HG02885 (cell line): ENCODE results near the gene SND1.

Experiments
- ATAC-seq: cut with Tn5 transposase; IDR thresholded peaks from one replicate; pipeline ENCODE4 v1.9.1; 2021; ENCODE audit warnings: mild to moderate bottlenecking; ENCODE audit not compliant: unreplicated experiment, poor library complexity

Gene SND1

DNA sequence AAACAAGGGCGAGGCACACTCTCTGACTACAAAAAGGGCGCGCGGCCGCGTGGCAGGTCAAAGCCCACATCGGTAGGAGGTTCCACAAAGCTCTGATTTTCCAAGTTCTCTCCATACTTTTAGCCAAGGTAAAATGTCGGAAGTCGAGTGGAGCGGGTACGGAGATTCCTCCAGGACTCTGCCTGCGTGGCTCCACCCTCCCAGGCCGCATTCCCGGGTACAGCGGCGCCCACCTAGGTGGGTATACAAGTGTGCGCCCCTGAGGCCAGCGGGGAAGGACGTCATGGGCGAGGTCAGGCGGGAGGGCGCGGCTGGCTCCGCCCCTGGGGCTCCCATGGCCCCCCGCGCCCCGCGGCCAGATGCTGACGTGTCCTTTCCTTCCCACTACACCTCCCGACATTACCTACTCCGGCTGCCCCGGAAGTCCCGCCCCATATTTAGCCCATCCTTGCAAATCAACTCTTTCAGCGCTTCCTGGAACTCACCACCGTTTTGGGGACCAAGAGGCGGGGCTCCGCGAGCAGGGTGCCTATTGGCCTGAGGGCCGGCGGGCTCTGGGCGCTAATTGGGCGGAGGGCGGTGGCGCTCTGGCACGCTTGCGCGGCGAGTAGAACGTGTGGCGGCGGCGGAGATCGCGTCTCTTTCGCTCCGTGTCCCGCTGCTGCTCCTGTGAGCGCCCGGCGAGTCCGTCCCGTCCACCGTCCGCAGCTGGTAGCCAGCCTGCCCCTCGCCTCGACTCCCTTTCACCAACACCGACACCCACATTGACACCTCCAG lies at the start of gene SND1:
TSS of gene SND1 (plus strand) at position 639 of the 777 bp plus-strand sequence. CDS start 180 bp downstream, outside the sequence.
- ATAC-seq, result peak; percentile 92

DNA sequence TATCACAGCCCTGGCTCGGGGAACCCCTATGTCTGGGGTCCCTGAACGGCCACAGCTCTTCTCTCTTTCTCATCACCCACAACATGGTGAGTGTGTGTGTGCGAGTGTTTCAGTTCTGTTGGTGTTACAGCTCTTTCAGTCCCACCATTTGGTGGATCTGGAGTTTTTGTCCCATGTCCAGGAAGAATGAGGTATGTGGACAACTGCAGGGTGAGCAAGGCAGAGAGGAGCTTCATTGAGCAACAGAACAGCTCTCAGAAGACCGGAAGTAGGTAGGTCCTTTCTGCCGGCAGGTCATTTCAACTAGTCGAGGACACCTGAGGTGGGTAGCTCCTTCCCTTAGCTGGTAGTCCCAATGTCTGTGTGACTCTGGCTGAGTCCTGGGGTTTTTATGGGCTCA lies 43.5 kb upstream of the SND1 start:
- no peak for ATAC-seq

DNA sequence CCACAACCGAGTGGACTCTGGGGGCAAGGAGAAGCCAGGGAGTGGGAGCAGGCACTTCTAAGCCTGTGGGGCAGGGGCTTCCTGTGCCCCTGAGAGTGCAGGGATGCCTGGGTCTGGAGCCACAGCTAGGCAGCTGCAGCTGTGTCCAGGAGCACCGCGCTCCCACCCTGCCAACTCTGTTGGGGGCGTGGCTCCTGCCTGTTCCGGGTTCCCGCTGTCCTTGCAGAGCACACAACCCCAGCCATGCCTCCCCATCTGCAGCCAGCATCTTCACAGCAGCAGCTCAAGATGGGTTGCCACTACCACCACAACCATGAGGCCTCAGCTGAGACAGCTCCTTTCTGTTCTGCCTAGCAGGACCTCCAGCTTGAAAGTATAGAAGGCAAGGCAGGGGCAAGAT lies 42.7 kb upstream of the SND1 start:
- no peak for ATAC-seq

DNA sequence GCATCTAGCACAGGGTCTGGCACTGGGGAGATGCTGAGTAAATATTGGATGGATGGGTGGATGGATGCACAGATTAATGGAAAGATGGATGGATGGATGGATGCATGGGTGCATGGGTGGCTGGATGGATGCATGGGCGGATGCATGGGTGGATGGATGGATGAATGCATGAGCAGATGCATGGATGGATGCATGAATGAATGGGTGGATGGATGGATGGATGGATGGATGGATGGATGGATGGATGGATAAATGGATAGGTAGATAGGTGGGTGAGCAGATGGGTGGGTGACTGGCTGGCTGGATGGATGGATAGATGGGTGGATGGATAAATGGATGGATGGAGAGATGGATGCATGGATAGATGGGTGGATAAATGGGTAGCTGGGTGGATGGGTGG lies 39.7 kb upstream of the SND1 start:
- ATAC-seq, result no peak

DNA sequence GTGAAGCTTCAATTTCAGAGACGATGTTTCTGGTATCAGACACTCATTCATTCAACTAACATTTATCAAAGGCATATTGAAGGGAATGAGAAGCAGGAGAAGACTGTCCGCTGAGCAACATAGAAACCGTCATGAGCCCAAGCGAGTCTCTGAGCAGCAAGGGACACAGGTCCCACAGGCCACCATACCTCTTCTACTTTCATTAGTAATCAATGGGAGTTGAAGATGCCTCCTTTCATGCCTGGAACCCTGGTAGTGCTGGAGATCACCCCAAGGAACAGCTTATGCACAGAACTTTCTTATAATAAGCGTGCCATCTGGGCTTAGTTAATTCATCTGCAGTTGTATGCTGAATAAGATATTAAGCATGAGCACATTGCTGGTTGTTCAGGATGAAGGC lies 35.3 kb upstream of the SND1 start:
- no peak for ATAC-seq

DNA sequence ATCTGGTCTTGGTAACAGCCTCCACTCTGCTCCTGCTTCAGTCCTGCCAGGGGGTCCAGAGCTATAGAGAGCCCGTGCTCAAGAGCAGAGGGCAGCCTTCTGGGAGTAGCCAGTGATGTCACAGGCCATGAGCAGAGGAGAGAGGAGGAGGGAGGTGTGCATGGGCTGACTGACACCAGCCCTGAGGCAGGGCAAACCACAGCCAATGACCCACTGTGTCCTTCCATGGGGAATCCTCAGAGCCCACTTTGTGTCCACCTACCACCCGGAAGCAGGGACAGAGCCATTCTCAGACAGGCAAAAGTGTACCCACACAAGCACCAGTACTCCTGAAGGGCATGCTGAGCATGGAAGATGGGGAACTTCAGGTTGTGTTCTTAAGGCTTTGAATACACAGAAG lies 34.0 kb upstream of the SND1 start, which contains the start of gene PAX4:
TSS of gene PAX4 (minus strand) at position 101 of the 400 bp plus-strand sequence. CDS start 2,214 bp downstream, outside the sequence.
- no peak for ATAC-seq

DNA sequence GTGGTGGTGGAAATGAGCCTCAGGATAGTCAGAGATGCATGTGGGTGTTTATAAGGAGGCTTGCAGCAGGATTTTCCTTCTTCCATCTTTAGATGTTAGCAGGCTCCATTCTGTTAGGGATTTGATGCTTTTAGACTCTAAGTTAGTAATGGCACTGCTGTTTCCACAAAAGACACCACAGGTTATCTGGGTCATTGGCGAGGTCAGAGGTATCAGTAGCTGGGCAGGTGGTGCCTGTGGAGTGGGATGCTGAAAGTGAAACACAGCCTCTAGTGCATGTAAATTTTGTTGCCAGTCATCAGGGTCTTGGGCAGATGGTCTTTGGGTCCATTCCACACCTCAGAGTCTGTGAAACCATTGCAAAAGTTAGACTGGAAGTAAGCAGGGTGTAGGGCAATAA lies 33.2 kb upstream of the SND1 start:
- no peak for ATAC-seq

DNA sequence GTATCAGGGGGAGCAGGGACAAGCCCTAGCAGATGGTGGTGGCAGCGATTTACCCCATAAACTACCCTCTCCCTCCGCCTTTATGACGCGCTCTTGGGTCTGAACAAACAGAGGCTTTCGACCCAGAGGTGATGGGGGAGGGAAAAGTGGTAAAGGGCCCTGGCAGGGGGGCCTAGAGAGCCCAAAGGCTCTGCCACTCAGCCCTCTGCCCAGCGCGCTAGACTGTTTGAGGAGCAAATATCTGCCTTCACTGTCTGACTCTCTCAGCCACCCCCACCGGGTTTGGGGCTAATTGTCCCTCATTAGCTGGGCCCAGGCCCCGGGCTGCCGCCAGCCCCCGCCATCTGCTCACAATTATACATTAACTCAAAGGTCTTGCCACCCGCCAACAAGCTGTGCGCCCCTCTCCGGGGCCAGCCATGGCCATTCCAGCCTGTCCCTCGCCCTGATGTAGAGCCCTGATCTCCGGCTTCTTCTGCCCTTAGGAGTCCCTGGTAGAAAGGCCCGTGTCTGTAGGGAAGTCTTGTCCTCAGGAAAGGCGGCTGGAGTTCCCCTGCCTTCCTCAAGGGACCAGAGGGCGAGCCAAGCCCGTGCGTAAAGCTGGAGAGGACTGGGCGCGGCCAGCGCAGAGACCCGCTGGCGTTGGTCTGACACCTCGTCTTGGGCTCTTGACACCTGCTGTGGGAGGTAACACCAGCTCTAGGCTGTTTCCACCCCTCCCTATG lies 32.2 kb upstream of the SND1 start:
- no peak for ATAC-seq

DNA sequence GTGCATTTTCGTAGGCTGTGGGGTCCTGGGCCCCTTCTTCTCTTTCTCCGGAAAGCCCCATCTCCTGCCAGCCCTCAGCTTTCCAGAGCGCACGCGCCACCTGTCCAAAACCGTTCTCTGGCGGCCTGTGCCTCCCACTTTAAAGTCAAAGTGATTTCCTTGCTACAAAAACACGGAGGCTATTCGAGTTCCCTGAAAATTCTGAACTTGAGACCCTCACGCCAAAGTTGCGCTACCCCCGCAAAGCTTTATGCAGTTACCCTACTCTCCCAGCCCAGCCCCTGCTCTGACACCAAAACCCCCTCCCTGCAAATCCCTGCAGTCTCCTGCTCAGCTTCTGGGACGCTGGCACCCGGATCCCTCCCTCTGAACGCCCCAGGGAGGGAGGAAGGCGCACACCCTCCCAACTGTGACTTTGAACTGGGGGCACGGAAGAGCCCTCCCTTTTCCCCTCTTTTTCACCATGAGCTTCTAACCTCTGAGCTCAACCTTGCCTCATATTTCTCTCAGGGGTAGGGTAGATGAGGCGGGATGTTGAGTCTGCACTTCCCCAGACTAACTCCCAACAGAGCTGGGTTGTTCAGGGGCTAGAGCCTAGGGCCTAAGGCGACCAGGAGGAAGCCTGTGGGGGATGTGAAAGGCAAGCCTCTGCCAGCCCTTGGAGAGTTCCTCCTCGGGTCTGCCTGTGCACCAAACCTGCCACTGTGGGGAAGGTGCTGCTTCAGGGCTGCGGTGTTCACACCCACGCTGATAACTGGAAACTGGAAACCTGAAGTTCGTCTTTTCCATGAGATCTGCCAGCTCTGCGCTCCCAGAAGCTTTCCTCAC lies 31.4 kb upstream of the SND1 start:
- no peak for ATAC-seq

DNA sequence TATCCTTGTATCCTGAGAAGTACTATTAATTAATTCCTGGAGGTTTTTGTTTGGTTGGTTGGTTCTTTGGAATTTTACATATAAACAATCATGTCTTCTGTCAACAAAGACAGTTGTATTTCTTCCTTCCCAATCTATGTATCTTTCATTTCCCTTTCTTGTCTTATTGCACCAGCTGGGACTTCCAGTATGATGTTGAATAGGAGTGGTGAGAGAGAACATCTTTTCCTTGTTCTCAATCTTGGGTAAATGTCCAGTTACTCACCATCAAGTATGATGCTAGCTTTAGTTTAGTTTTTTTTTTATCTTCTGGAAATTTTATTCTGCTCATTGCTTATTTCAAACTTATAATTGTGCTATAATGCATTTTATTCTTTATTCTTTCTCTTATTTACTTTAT lies 26.7 kb upstream of the SND1 start:
- no peak for ATAC-seq

DNA sequence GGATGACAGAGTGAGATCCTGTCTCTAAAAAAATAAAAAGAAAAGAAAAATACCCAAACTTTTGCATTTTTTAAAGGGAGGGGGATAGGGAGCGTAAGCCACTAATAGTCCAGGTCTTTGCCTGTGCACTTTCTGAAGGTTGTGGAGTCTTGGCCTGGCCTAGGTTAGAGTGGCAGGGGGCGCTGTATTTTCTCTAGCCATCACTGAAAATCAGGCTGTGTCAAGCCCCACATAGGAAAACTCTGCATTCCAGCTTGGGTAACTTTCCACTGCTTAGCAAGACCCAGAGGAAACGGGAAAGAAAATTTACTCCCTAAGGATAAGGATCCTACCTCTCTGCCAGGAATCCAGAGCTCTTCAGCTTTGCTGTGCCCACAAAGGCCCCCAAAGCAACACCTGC lies 23.5 kb upstream of the SND1 start:
- no peak for ATAC-seq

DNA sequence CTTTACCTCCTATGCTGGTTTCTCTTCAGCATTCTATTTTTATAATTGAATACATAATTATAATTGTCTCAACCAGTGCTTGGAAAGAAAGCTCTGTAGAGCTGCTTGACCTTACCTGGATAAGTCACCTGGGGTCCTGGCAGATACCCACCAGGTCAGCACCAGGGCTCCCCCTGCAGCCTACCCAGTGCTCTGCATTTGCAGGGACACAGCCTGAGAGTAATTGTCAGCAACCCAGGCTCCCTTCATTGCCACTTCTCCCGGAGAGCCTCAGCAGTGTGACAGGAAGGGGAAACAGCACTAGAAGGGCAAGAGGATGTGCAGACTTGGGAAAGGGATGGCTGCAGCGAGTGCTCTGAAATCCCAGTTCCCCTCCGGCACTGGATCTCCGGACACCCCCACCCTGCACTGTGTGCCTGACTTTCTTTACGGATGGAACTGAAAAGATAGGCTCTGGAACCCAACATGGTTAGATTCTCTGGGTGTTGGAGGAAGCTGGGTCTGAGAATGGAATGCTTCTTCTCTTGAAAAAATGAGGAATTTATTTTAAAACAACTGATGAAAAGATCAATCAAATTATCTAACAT lies 22.6 kb upstream of the SND1 start:
- ATAC-seq, result peak; percentile 87

DNA sequence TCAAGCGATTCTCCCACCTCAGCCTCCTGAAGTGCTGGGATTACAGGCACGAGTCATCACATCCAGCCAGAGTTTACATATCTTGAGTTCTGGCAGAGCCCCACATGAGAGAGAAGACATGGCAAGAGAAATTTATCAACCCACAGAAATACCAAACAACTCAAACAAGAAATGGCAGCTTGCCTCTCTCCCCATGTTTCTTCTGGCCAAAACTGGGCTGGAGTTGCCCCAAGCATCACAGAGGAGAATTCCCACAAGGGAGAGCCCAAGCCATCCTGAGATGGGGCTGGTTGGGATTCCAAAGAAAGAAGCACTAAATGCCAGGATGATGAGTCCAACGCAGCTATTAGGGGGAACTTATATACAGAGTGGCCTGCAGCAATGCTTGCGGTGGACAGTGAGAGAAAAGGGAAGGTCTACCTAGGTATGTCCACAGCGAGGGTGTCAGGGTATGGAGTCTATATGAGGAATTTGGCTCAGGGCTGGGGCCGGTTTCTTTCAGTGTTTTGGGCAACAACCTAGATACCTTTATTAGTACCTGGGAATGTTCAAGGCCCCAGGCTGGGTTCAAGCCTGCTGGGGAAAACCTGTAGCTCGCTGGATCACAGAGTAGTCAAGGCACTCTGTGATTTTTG lies 19.6 kb upstream of the SND1 start:
- ATAC-seq, result no peak

DNA sequence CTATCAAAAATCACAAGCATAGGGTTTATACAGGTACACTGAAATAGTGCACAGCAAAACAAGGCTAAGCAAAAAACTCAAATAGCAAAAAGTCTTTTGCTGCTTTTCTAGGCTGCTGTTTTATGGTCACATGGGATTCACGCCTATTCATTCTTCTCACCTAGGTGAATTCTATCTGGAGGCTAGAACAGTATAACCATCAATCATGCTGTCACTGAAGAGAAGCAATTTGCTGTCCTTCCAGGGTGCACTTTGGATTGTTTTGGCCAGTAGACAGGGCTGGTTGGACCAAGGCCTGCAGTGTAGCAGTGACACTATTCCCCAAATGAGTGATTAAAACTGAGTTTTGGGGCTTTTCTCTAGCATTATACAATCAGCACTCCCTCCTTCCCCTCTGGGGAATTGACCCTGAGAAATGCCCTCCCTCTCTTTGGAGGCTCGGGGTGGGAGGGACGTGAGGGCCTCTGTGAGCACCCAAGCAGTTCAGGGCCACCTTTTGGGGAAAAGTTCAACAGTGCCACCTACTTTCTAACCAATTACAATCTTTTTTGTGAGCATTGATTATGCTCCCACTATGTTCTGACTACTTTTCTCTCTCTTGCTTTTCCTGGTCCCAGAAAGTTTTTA lies 16.2 kb upstream of the SND1 start:
- ATAC-seq, result no peak

DNA sequence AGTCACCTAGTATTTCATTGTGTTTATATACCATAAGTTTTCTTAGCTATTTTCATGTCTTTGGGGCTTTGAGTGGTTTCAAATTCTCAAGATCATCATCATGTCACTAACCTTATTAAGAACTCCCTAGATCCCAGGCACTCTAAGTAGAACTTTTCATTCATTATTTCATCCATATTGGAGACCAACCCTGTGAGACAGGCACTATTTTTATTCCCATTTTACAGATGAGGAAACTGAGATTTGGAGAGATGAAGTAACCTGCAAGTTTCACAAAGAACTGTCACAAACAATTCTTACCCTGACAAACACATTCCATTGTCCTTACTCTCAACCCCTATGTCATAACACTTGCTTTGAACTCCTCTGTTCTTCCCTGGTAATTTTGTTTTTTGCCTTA lies 13.8 kb upstream of the SND1 start:
- ATAC-seq, result no peak

DNA sequence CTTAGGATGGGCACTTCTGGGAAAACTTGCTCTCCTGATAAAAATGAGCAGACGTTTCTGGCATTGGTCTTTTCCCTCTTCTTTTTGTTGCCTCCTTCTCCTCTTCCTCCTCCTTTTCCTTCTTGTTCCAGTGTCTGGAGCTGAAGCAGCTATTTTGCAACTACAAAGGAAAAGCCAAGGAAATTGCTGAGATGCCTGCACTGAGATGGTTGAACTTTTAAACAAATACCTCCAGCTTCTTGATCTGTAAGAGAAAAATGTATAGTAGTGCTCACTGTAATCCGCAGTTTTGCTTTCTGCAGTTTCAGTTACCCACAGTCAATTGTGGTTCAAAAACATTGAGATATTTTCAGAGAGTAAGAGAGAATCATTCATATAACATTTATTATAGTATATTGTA lies 7.5 kb upstream of the SND1 start:
- no peak for ATAC-seq

DNA sequence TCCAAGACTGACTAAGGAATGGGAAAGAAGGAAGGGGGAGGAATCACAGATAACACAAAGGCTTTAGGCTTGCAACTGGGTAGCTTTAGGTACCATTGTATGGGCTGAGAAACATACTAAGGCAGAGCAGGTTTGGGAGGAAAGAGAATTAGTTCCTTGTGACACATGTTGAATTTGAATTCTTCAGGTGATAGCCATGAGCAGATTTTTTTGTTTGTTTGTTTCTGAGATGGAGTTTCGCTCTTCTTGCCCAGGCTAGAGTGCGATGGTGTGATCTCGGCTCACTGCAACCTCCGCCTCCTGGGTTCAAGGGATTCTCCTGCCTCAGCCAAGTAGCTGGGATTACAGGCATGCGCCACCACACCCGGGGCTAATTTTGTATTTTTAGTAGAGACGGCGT lies 4.4 kb upstream of the SND1 start:
- no peak for ATAC-seq

DNA sequence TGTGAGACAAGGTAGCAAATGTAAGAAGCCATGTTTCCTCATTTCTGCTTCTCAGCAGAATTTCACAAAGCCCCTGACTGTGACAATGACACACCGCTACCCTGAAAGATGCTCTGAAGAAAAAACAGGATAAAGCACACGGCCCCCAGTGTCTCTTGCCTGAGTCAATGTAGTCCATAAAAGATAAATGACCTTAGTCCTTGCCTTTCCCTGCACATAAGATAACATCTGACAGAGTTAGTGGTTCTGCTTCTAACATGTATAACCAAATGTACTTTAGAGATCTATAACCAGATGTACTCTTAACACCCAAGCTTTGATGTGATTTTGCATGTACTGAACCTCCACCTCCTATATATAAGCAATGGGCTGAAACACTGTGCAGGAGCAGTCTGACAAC lies 3.0 kb upstream of the SND1 start:
- ATAC-seq, result no peak

DNA sequence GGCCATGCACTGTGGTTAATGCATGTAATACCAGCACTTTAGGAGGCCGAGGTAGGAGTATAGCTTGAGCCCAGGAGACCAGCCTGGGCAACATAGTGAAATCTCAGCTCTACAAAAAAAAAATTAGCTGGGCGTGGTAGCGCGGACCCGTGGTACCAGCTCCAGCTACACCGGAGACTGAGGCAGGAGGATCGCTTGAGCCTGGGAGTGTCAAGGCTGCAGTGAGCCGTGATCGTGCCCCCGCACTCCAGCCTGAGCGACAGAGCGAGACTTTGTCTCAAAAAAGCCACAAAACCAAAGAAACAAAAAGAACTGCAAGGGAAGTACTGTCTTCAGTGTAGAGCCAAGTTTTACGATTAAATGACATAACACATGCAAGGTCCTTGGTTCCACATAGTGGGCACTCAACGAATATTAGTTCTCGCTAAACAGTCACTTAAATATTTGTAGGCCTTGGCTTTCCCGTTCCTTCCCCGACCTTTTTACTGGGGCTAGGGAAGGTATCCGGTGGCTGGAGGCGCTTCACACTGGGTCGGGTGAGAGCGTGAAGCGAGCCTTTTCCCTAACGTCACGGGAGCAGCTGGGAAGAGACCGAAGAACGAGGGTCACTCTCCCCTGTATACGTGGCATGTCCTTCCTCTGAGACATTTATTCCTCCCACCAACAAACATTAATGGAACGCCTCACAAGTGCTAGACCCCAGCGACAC lies 993 bp upstream of the SND1 start:
- ATAC-seq, result peak; percentile 2
